B cell (primary cell): ENCODE measurements around the gene PRKCA. TPM values are rescaled to one million over a fixed set of nuclear protein-coding genes. Genes with fewer than 3 reads are reported as not detected.

Experiments used
- ATAC-seq: fragments of 200-7000 bp; cut with Tn5 transposase; one replicate; pipeline ENCODE4 v1.10.0; 2021; ENCODE audit warnings: low read depth, mild to moderate bottlenecking, moderate number of reproducible peaks, moderate library complexity
- CTCF ChIA-PET: fragments of 350-600 bp; sonication (Branson Sonifier 250); formaldehyde crosslinking; loops from one replicate; lab custom pipeline; 2021; ENCODE audit warnings: antibody characterized with exemption, inconsistent platforms; lab: Charles Lee
- POLR2A ChIA-PET: fragments of 350-600 bp; sonication (Branson Sonifier 250); formaldehyde crosslinking; loops from one replicate; lab custom pipeline; 2021; ENCODE audit warnings: antibody characterized with exemption; lab: Charles Lee
- DNase-seq: peaks from one replicate; pipeline ENCODE4 v3.0.0; 2013
- H2AFZ ChIP-seq: 2 replicates; pipeline ENCODE4 v1.6.1; 2012; ENCODE audit warnings: mild to moderate bottlenecking, low read depth, low read length; ENCODE audit not compliant: insufficient read depth, poor library complexity, severe bottlenecking
- H3K27ac ChIP-seq, 2 donors: 1 replicate in 1 of 2; 2 replicates in 1 of 2; pipeline ENCODE4 v1.5.1; 2012 to 2013; ENCODE audit warnings: low read length in 2 of 2, mild to moderate bottlenecking in 2 of 2, moderate library complexity in 1 of 2
- H3K27me3 ChIP-seq, 4 experiments: fragments of 200-600 bp in 1 of 4; sonication (generic) in 1 of 4; replicated peaks in 1 of 4; 1 replicate in 2 of 4; 2 replicates in 2 of 4; pipeline versions ENCODE4 v1.6.1 to v1.7.0; 2013 to 2016; ENCODE audit warnings: low read length in 3 of 4, mild to moderate bottlenecking in 2 of 4, mixed read lengths in 1 of 4, moderate library complexity in 1 of 4; ENCODE audit not compliant: insufficient read depth in 4 of 4, control insufficient read depth in 3 of 4; ENCODE audit errors: control extremely low read depth in 1 of 4
- H3K36me3 ChIP-seq, 2 experiments: replicated peaks in 1 of 2; 1 replicate in 1 of 2; 2 replicates in 1 of 2; pipeline versions ENCODE4 v1.6.1 to v1.7.1; 2013; ENCODE audit warnings: low read length in 1 of 2; ENCODE audit not compliant: insufficient read depth in 2 of 2, control insufficient read depth in 1 of 2; ENCODE audit errors: control extremely low read depth in 1 of 2, extremely low read depth in 1 of 2
- H3K4me1 ChIP-seq, 2 donors: fragments of 200-600 bp in 1 of 2; sonication (generic) in 1 of 2; 1 replicate in 1 of 2; 2 replicates in 1 of 2; pipeline versions ENCODE4 v1.5.1 to v1.6.1; 2013 to 2017; ENCODE audit warnings: low read length in 2 of 2; ENCODE audit not compliant: control insufficient read depth in 2 of 2, insufficient read depth in 2 of 2
- H3K4me2 ChIP-seq: replicated peaks from 2 replicates; pipeline ENCODE3; 2012; ENCODE audit warnings: mild to moderate bottlenecking, low read depth, low read length; ENCODE audit not compliant: poor library complexity, severe bottlenecking
- H3K4me3 ChIP-seq, 5 experiments: fragments of 200-600 bp in 1 of 5; sonication (generic) in 1 of 5; 1 replicate in 3 of 5; 2 replicates in 2 of 5; pipeline versions ENCODE4 v1.5.1 to v1.7.0; 2011 to 2016; ENCODE audit warnings: low read length in 4 of 5, mild to moderate bottlenecking in 4 of 5, low read depth in 2 of 5, control low read depth in 1 of 5, moderate library complexity in 1 of 5; ENCODE audit not compliant: insufficient read depth in 1 of 5; ENCODE audit errors: control extremely low read depth in 1 of 5, extremely low read depth in 1 of 5
- H3K79me2 ChIP-seq: fragments of 200-600 bp; sonication (generic); one replicate; pipeline ENCODE4 v1.6.0; 2016; ENCODE audit warnings: low read length; ENCODE audit not compliant: control insufficient read depth, insufficient read depth
- H3K9ac ChIP-seq: fragments of 200-600 bp; sonication (generic); 2 replicates; pipeline ENCODE4 v1.6.1; 2017; ENCODE audit warnings: mild to moderate bottlenecking, low read length, moderate library complexity
- H3K9me3 ChIP-seq, 3 donors: one replicate each; pipeline versions ENCODE4 v1.6.1 to v1.7.1; 2013; ENCODE audit warnings: low read length in 2 of 3; ENCODE audit not compliant: control insufficient read depth in 2 of 3, insufficient read depth in 1 of 3; ENCODE audit errors: control extremely low read depth in 1 of 3
- H4K20me1 ChIP-seq: 2 replicates; pipeline ENCODE4 v1.6.0; 2012; ENCODE audit warnings: mild to moderate bottlenecking, low read length; ENCODE audit not compliant: insufficient read depth, control insufficient read depth, poor library complexity, severe bottlenecking
- H3K27ac Mint-ChIP-seq: one replicate; pipeline ENCODE4 v1.8.0; 2021; ENCODE audit warnings: mixed read lengths
- H3K27me3 Mint-ChIP-seq: one replicate; pipeline ENCODE4 v1.8.0; 2021; ENCODE audit warnings: mixed read lengths
- H3K4me1 Mint-ChIP-seq: one replicate; pipeline ENCODE4 v1.8.0; 2021; ENCODE audit warnings: mixed read lengths
- H3K4me3 Mint-ChIP-seq: one replicate; pipeline ENCODE4 v1.8.0; 2021; ENCODE audit warnings: mixed read lengths
- H3K9me3 Mint-ChIP-seq: one replicate; pipeline ENCODE4 v1.8.0; 2022; ENCODE audit warnings: mixed read lengths; ENCODE audit not compliant: insufficient read depth
- CTCF ChIP-seq: fragments of 200-600 bp; IDR thresholded peaks from one replicate; pipeline ENCODE4 v1.8.0; 2022; ENCODE audit warnings: antibody characterized with exemption, mild to moderate bottlenecking
- EZH2 ChIP-seq: IDR thresholded peaks from 2 replicates; pipeline ENCODE4 v1.6.1; 2012; ENCODE audit warnings: borderline replicate concordance, low read depth, mild to moderate bottlenecking, moderate library complexity, low read length; ENCODE audit not compliant: insufficient read depth, poor library complexity, severe bottlenecking
- WGBS: methylation state at CpG from one replicate; pipeline ENCODE4 v1.1.5; 2013; ENCODE audit warnings: missing lambda C conversion rate; ENCODE audit not compliant: insufficient coverage; 5-methylcytosine and 5-hydroxymethylcytosine counted together
- intact Hi-C: fragments of 100-400 bp; cut with micrococcal nuclease; formaldehyde crosslinking; loops from one replicate; pipeline ENCODE4 v1.10.0; 2022
- polyA plus RNA-seq: library from polyadenylated mRNA; depleted of rRNA; stranded (reverse); fragments of >200 nt; gene quantifications from 2 replicates; pipeline ENCODE4 v1.2.3, GENCODE V29; 2012
- total RNA-seq, 2 donors: library from RNA; stranded (reverse); fragments of 120-200 nt in 1 of 2; gene quantifications; 1 replicate in 1 of 2; 2 replicates in 1 of 2; pipeline versions ENCODE4 v1.2.3 to v1.2.4, GENCODE V29; 2013 to 2022

The PRKCA gene
- total and polyA plus RNA-seq, 2 donors (not counting 1 experiment from before 2014, with no cell fraction given) = 0.33 to 7.7 TPM

GRCh38 chr17:66435182-66435581 is 132.8 kb downstream of the PRKCA start:
- Mint-ChIP-seq H3K27me3 (peaks cover 3% of the 10 kb centered on the region), H3K4me3 (no peak overlapping the region), H3K9me3 (peaks cover 8% of the 10 kb centered on the region), H3K27ac (no peak overlapping the region), H3K4me1 (peaks cover 10% of the 10 kb centered on the region)
- peaks cover 0 to 7% of the 10 kb centered on the region in 2 donors for H3K4me1 ChIP-seq
- no peaks in the 10 kb centered on the region for H3K36me3 ChIP-seq
- 100% methylated on average over 6 of the region's 10 CpGs for WGBS
- intact Hi-C loops = no loop called here
- H3K79me2 ChIP-seq = no peaks in the 10 kb centered on the region
- CTCF ChIA-PET = no interaction called here
- H2AFZ ChIP-seq = no peak overlapping the region
- H3K27ac ChIP-seq = no peak overlapping the region
- no peaks in the 10 kb centered on the region for H4K20me1 ChIP-seq
- H3K9ac ChIP-seq = no peak overlapping the region
- H3K4me2 ChIP-seq = no peak overlapping the region
- ATAC-seq (no peak), DNase-seq (no peak)
- no peaks in the 10 kb centered on the region for H3K27me3 ChIP-seq
- no peak overlapping the region for H3K4me3 ChIP-seq
- TF ChIP-seq EZH2 (no peak), CTCF (no peak)
- peaks cover 2 to 22% (median 14%) of the 10 kb centered on the region in 3 donors for H3K9me3 ChIP-seq
- POLR2A ChIA-PET = no interaction called here

- Histone ChIP-seq H2AFZ (no peak overlapping the region), H3K36me3 (no peaks in the 10 kb centered on the region), H3K9me3 (peaks cover 2 to 22% (median 19%) of the 10 kb centered on the region in 3 donors), H3K27ac (no peak overlapping the region), H3K4me3 (no peak overlapping the region), H4K20me1 (no peaks in the 10 kb centered on the region), H3K4me2 (no peak overlapping the region), H3K27me3 (no peaks in the 10 kb centered on the region), H3K9ac (no peak overlapping the region), H3K79me2 (no peaks in the 10 kb centered on the region), H3K4me1 (peaks cover 12 to 21% of the 10 kb centered on the region in 2 donors)
- Mint-ChIP-seq H3K27ac (no peak overlapping the region), H3K4me1 (peaks cover 20% of the 10 kb centered on the region), H3K27me3 (no peaks in the 10 kb centered on the region), H3K9me3 (peaks cover 8% of the 10 kb centered on the region), H3K4me3 (no peak overlapping the region)
- 96% methylated on average over 6 of the region's 6 CpGs for WGBS
- ATAC-seq = no peak
- no peak for TF ChIP-seq CTCF
- TF ChIP-seq EZH2 = no peak
- ChIA-PET POLR2A (no interaction called here), CTCF (no interaction called here)
- intact Hi-C loops = no loop called here
- no peak for DNase-seq
Observed at GRCh38 chr17:66436631-66437030, 134.2 kb downstream of the PRKCA start.
